BLaER1 (cell line): ENCODE results near the gene ELN.

Source experiments
- H3K27ac ChIP-seq: shearing (Covaris generic); formaldehyde crosslinking; 2 replicates; pipeline ENCODE4 v1.8.1; 2022
- H3K27me3 ChIP-seq: shearing (Covaris generic); formaldehyde crosslinking; 2 replicates; pipeline ENCODE4 v1.8.1; 2022
- H3K36me3 ChIP-seq: shearing (Covaris generic); formaldehyde crosslinking; 2 replicates; pipeline ENCODE4 v1.8.1; 2022
- H3K4me1 ChIP-seq: shearing (Covaris generic); formaldehyde crosslinking; 2 replicates; pipeline ENCODE4 v1.8.1; 2022
- H3K4me2 ChIP-seq: shearing (Covaris generic); formaldehyde crosslinking; 2 replicates; pipeline ENCODE4 v1.8.1; 2022
- H3K4me3 ChIP-seq: shearing (Covaris generic); formaldehyde crosslinking; 2 replicates; pipeline ENCODE4 v1.8.1; 2022
- H3K9ac ChIP-seq: shearing (Covaris generic); formaldehyde crosslinking; 2 replicates; pipeline ENCODE4 v1.8.1; 2022
- H3K9me3 ChIP-seq: shearing (Covaris generic); formaldehyde crosslinking; 2 replicates; pipeline ENCODE4 v1.8.1; 2022
- H4K20me1 ChIP-seq: shearing (Covaris generic); formaldehyde crosslinking; 2 replicates; pipeline ENCODE4 v1.8.1; 2022
- Cebpa-rat ChIP-seq: shearing (Covaris generic); IDR thresholded peaks from 2 replicates; pipeline ENCODE4 v1.8.1; 2022

Gene ELN

DNA sequence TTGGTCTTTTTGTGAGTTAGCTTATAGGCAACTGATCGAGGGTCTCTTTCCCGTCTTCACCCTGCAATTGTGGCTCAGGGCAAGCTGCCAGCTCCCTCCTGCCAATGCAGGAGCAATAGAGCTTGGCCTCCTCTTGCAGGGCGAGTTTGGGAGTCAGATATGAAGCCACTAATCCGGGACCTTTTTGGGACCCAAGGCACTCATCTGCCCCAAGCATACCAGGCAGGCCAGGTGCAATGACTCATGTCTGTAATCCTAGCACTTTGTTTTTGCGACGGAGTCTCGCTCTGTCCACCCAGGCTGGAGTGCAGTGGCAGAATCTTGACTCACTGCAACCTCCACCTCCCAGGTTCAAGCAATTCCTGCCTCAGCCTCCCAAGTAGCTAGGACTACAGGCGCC lies 76.7 kb downstream of the ELN start:
- peak overlapping the region; percentile 61; the same call in 1 of the 2 replicates for H3K9ac ChIP-seq
- no peaks in the 10 kb centered on the region for H3K9me3 ChIP-seq
- peak overlapping the region; percentile 22 for H3K4me2 ChIP-seq
- peaks cover 76% of the 10 kb centered on the region for H3K36me3 ChIP-seq
- peak overlapping the region; percentile 38; the same call in 1 of the 2 replicates for H3K27ac ChIP-seq
- no peaks in the 10 kb centered on the region for H4K20me1 ChIP-seq
- H3K4me1 ChIP-seq = peaks cover 54% of the 10 kb centered on the region
- no peak for TF ChIP-seq Cebpa-rat
- no peak overlapping the region for H3K4me3 ChIP-seq
- H3K27me3 ChIP-seq = no peaks in the 10 kb centered on the region

DNA sequence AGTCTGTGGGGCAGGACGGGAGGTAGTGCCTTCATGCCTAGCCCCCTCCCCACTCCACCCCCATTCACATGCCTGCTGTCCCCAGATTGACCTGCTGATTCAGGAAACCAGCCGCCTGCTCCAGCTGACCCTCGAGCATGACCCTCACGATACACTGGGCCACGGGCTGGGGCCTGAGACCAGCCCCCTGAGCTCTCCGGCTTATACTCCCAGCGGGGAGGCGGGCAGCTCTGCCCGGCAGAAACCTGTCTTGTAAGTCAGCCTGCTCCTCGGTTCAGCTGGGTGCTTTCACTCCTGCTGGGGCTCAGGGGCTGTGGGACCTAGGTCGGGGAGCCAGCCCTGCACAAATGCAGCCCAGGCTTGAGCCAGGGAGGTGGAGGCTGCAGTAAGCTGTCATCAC lies 78.0 kb downstream of the ELN start:
- Histone ChIP-seq H3K27me3 (no peaks in the 10 kb centered on the region), H3K4me2 (no peak overlapping the region), H3K4me3 (no peak overlapping the region), H3K9me3 (no peaks in the 10 kb centered on the region), H3K4me1 (peaks cover 41% of the 10 kb centered on the region), H3K27ac (no peak overlapping the region), H4K20me1 (no peaks in the 10 kb centered on the region), H3K9ac (no peak overlapping the region), H3K36me3 (peaks cover 84% of the 10 kb centered on the region)
- no peak for TF ChIP-seq Cebpa-rat

GRCh38 chr7:74106846-74107245 lies 78.9 kb downstream of the ELN start:
- no peak overlapping the region for H3K9ac ChIP-seq
- no peak for TF ChIP-seq Cebpa-rat
- H3K27me3 ChIP-seq = no peaks in the 10 kb centered on the region
- no peak overlapping the region for H3K27ac ChIP-seq
- H3K36me3 ChIP-seq = peaks cover 92% of the 10 kb centered on the region
- H3K4me2 ChIP-seq = no peak overlapping the region
- peaks cover 33% of the 10 kb centered on the region for H3K4me1 ChIP-seq
- H3K4me3 ChIP-seq = no peak overlapping the region
- H4K20me1 ChIP-seq = no peaks in the 10 kb centered on the region
- no peaks in the 10 kb centered on the region for H3K9me3 ChIP-seq

DNA sequence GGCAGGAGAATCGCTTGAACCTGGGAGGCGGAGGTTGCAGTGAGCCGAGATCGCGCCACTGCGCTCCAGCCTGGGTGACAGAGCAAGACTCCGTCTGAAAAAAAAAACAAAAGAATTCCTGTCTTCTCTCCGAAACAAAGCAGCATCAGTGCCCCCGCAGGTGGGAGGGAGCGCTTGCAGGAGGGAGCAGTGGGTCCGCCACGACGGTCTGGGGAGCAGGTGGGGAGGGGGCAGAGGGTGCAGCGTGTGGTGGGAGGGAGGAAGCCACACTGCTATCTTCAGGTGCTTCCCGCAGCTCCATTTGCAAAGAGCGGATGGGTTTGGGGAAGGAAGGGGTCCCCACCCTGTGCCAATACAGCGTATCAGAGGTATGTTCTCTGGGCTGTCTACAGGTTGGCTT lies 87.4 kb downstream of the ELN start:
- H3K27ac ChIP-seq = 0 out of 2 replicates have a peak overlapping the region, but pooled peaks have one; percentile 22
- H3K36me3 ChIP-seq = peaks cover 92% of the 10 kb centered on the region
- no peak for TF ChIP-seq Cebpa-rat

DNA sequence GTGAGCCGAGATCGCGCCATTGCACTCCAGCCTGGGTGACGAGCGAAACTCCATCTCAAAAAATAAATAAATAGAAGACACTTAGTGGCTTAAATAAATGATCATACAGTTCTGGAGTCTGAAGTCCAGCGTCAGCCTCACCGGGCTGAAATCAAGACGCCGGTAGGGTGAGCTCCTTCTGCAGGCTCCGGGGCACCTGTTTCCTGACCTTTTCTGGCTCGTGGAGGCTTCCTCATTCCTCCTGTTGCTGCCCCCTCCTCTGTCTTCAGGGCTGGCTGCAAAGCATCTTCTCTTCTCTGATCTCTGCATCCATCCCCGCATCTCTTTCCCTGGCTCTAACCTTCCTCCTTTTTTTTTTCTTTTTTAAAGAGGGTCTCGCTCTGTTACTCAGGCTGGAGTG lies 88.4 kb downstream of the ELN start:
- Histone ChIP-seq H3K27ac (no peak overlapping the region), H3K27me3 (no peaks in the 10 kb centered on the region), H3K4me1 (peaks cover 51% of the 10 kb centered on the region), H3K4me2 (no peak overlapping the region), H4K20me1 (peaks cover 12% of the 10 kb centered on the region), H3K9ac (no peak overlapping the region), H3K36me3 (peaks cover 91% of the 10 kb centered on the region), H3K4me3 (no peak overlapping the region), H3K9me3 (no peaks in the 10 kb centered on the region)
- no peak for TF ChIP-seq Cebpa-rat

More for the DNA sequence above, 87.4 kb downstream of the ELN start:
- Histone ChIP-seq H3K4me3 (no peak overlapping the region), H3K4me2 (peak overlapping the region; percentile 36), H3K4me1 (peaks cover 41% of the 10 kb centered on the region), H3K9ac (no peak overlapping the region), H3K9me3 (no peaks in the 10 kb centered on the region), H3K27me3 (no peaks in the 10 kb centered on the region), H4K20me1 (peaks cover 2% of the 10 kb centered on the region)
